ENCODE results near the gene TTC7B. TPM values are rescaled to one million over a fixed set of nuclear protein-coding genes. Genes with fewer than 3 reads are reported as not detected.

TTC7B gene
- total RNA-seq, 1 donor from 2014 or later = 20.6 TPM

DNA sequence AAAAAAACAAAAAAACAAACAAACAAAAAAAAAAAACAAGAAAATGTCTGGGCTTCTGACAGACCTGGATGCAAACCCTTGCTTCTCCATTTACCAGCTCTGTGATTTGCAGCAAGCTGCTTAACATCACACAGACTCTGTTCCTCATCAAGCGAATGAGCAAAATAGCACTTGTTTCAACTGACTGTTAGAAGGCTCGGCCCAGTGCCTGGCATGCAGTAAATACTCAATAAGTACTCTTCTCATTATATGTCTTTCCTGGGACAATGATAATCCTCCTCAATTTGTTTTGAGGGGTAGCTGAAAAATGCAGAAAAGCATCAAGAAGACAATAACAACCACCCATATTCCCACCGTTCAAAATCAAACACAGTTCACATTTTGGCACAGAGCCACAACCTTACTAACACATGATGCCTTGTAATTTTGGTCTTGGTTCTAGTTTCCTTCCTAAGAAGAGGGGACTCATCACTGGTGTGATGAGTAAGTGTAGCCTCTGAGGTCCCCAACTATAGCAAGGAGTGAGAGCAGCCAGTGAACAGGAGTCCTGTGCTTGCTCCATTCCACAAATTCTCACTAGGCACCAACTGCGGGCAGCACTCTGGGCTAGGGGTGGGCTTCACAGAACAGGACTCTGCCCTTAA, 60.4 kb downstream of the TTC7B start:
- H3K27me3 ChIP-seq = peaks cover 10% of the 10 kb centered on the region
- no peak overlapping the region for H3K4me2 ChIP-seq
- no peaks in the 10 kb centered on the region for H3K9me3 ChIP-seq (ENCODE audit: low read depth)
- H4K20me1 ChIP-seq (ENCODE audit: low read depth) = no peaks in the 10 kb centered on the region
- no peak for DNase-seq (ENCODE audit: low spot score)
- H3K9ac ChIP-seq = no peak overlapping the region
- no peak overlapping the region for H3K4me3 Mint-ChIP-seq
- peaks cover 6% of the 10 kb centered on the region for H3F3A ChIP-seq (ENCODE audit: low read depth)
- peaks cover 10% of the 10 kb centered on the region for H3K4me1 Mint-ChIP-seq
- peaks cover 4% of the 10 kb centered on the region for H3K4me1 ChIP-seq
- no peak overlapping the region for H3K4me3 ChIP-seq
- peaks cover 5% of the 10 kb centered on the region for H3K27me3 Mint-ChIP-seq (ENCODE audit: insufficient read depth, low read depth)
- H3K27ac ChIP-seq = no peak overlapping the region
- H2AFZ ChIP-seq (replicated peaks) = no peak overlapping the region
- H3K36me3 Mint-ChIP-seq = peaks cover 4% of the 10 kb centered on the region
- H3K27ac Mint-ChIP-seq = no peak overlapping the region
- no peaks in the 10 kb centered on the region for H3K79me2 ChIP-seq (ENCODE audit: low read depth)
- no peaks in the 10 kb centered on the region for H3K9me3 Mint-ChIP-seq
- no peaks in the 10 kb centered on the region for H3K36me3 ChIP-seq
- TF ChIP-seq CTCF (IDR thresholded peaks at IDR 0.05) = no peak
- TF ChIP-seq EZH2 (IDR thresholded peaks at IDR 0.05) = no peak
- TF ChIP-seq EZH2phosphoT487 (IDR thresholded peaks at IDR 0.05) = no peak

DNA sequence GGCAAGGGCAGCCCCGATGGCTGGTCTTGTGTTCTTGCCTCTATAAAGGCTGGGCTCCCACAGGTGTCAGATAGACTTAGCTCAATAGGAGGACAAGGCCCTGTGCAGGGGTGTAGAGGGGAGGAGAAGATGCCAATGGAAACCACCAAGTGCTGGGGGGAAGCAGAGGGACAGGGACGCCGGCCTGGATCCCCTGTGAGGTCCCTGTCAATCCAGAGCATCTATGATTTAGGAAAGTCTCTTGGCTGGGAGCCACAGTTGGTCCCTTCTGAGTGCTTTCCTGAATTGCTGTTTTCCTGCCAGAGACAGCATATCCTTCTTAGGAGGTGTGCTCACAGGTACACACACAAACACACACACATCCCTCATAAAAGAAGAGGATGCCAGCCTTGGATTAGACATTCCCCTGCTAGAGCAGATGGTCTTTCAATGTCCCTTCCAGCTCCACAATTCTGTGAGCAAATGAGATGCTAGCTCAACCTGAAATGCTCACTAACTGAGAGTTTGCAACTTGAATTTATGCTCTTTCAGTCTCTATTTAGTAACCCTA, 62.7 kb downstream of the TTC7B start:
- H3K9me3 Mint-ChIP-seq = peaks cover 15% of the 10 kb centered on the region
- DNase-seq (ENCODE audit: low spot score) = no peak
- Histone ChIP-seq H3K4me2 (no peak overlapping the region), H3K27me3 (peaks cover 10% of the 10 kb centered on the region), H3K9ac (no peak overlapping the region), H3K27ac (no peak overlapping the region), H2AFZ (replicated peaks) (no peak overlapping the region), H3K4me3 (no peak overlapping the region), H3K36me3 (no peaks in the 10 kb centered on the region), H4K20me1 (ENCODE audit: low read depth) (no peaks in the 10 kb centered on the region), H3K79me2 (ENCODE audit: low read depth) (no peaks in the 10 kb centered on the region), H3F3A (ENCODE audit: low read depth) (peaks cover 6% of the 10 kb centered on the region), H3K9me3 (ENCODE audit: low read depth) (no peaks in the 10 kb centered on the region), H3K4me1 (peaks cover 4% of the 10 kb centered on the region)
- no peak overlapping the region for H3K27ac Mint-ChIP-seq
- no peak overlapping the region for H3K4me3 Mint-ChIP-seq
- H3K27me3 Mint-ChIP-seq (ENCODE audit: insufficient read depth, low read depth) = peaks cover 5% of the 10 kb centered on the region
- TF ChIP-seq EZH2 (IDR thresholded peaks at IDR 0.05) = no peak
- TF ChIP-seq EZH2phosphoT487 (IDR thresholded peaks at IDR 0.05) = no peak
- no peak for TF ChIP-seq CTCF (IDR thresholded peaks at IDR 0.05)
- peaks cover 12% of the 10 kb centered on the region for H3K36me3 Mint-ChIP-seq
- peaks cover 6% of the 10 kb centered on the region for H3K4me1 Mint-ChIP-seq

GRCh38 chr14:90750701-90751100, 65.5 kb downstream of the TTC7B start:
- Histone ChIP-seq H3K79me2 (ENCODE audit: low read depth) (no peaks in the 10 kb centered on the region), H3K27ac (no peak overlapping the region), H3K4me1 (no peaks in the 10 kb centered on the region), H3K9me3 (ENCODE audit: low read depth) (no peaks in the 10 kb centered on the region), H4K20me1 (ENCODE audit: low read depth) (no peaks in the 10 kb centered on the region), H3K27me3 (no peaks in the 10 kb centered on the region), H3K4me2 (no peak overlapping the region), H3K4me3 (no peak overlapping the region), H2AFZ (replicated peaks) (no peak overlapping the region), H3K36me3 (no peaks in the 10 kb centered on the region), H3F3A (ENCODE audit: low read depth) (no peaks in the 10 kb centered on the region), H3K9ac (no peak overlapping the region)
- H3K36me3 Mint-ChIP-seq = peaks cover 11% of the 10 kb centered on the region
- H3K4me1 Mint-ChIP-seq = no peaks in the 10 kb centered on the region
- H3K27ac Mint-ChIP-seq = no peak overlapping the region
- H3K9me3 Mint-ChIP-seq = peaks cover 24% of the 10 kb centered on the region
- H3K4me3 Mint-ChIP-seq = no peak overlapping the region
- DNase-seq (ENCODE audit: low spot score) = no peak
- no peaks in the 10 kb centered on the region for H3K27me3 Mint-ChIP-seq (ENCODE audit: insufficient read depth, low read depth)
- TF ChIP-seq CTCF (IDR thresholded peaks at IDR 0.05) (no peak), EZH2phosphoT487 (IDR thresholded peaks at IDR 0.05) (no peak), EZH2 (IDR thresholded peaks at IDR 0.05) (no peak)

Measured in neural progenitor cell (in vitro differentiated cells).